ENCODE measurements around the gene RTN4RL1.

Gene RTN4RL1

DNA sequence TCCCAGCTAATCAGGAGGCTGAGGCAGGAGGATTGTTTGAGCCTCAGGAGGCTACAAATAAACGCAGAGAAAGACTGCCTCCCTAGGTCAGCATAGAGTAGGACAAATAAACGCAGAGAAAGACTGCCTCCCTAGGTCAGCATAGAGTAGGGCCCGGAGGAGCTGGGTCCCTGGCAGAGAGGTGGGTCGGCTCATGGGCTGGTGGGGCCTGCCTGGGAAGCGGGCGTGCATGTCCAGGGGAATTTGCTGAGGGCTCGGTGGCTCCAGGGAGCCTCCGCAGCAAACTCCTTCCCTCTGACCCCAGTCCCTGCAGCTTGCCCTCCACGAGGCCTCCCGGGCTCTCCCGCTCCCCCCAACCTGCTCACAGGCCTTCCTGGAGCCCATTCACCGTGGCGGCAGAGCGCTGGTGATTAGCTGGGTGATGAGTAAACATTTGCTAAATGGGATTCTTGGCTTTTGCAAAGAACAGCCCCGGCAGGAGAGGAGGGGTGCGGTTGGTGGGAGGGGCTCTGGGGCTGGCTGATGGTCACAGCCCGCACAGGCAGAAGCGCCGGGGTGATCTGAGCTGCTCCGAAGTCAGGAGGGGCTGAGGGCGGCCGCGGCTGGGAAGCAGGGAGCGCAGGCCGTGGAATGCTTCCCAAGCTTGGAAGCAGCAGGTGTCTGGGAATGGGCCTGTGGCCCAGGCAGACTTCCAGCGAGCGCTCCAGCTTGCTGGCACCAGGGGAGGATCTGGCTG is 93.1 kb downstream of the RTN4RL1 start:
- Histone ChIP-seq H3K4me1 (ENCODE audit: control insufficient read depth, low read depth, low read length) (no peaks in the 10 kb centered on the region), H3K27ac (ENCODE audit: low read length) (no peak overlapping the region), H3K36me3 (ENCODE audit: control insufficient read depth, low read depth, low read length) (no peaks in the 10 kb centered on the region), H3K9ac (ENCODE audit: low read length) (no peak overlapping the region), H3K9me3 (ENCODE audit: control insufficient read depth, low read depth, low read length) (no peaks in the 10 kb centered on the region), H3K27me3 (ENCODE audit: control insufficient read depth, insufficient read depth, low read length) (peaks cover 6% of the 10 kb centered on the region), H3K4me3 (ENCODE audit: low read length) (no peak overlapping the region)

DNA sequence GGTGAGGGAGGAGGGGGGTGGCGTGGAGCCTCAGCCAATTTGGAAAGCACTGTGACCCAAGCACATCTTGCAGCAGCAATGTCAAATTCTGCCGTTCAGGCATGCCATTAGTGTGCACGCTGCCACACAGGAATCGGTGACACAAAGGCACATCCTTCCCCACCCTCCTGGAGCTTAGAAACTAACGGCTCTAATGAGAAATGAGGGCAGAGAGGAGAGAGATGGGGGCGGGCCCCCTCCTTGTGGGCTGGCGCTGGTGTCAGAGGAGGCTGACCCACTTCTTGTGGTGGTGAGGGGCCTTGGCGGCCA is 94.8 kb downstream of the RTN4RL1 start:
- Histone ChIP-seq H3K27me3 (ENCODE audit: control insufficient read depth, insufficient read depth, low read length) (peaks cover 6% of the 10 kb centered on the region), H3K9me3 (ENCODE audit: control insufficient read depth, low read depth, low read length) (no peaks in the 10 kb centered on the region), H3K9ac (ENCODE audit: low read length) (no peak overlapping the region), H3K27ac (ENCODE audit: low read length) (no peak overlapping the region), H3K4me1 (ENCODE audit: control insufficient read depth, low read depth, low read length) (no peaks in the 10 kb centered on the region), H3K4me3 (ENCODE audit: low read length) (no peak overlapping the region), H3K36me3 (ENCODE audit: control insufficient read depth, low read depth, low read length) (no peaks in the 10 kb centered on the region)

DNA sequence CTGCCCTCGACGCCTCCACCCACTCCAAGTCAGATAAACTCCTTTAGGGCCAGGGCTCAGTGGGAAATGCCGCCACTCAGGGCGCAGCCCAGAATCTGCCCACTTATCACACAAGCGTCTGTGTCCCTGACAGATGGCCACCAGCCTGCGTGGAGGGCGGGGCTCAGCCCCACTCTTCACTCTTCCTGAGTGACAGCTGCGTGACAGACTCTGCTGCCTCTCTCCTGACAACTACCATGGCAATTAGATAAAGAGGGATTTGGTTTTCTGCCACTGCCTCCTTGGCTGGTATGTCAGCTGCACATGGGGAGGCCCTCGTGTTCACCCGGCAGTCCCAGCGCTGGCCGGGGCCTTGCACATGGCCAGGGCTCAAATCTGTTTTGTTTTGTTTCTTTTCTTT is 96.2 kb downstream of the RTN4RL1 start:
- no peaks in the 10 kb centered on the region for H3K36me3 ChIP-seq (ENCODE audit: control insufficient read depth, low read depth, low read length)
- no peaks in the 10 kb centered on the region for H3K9me3 ChIP-seq (ENCODE audit: control insufficient read depth, low read depth, low read length)
- no peaks in the 10 kb centered on the region for H3K4me1 ChIP-seq (ENCODE audit: control insufficient read depth, low read depth, low read length)
- H3K27ac ChIP-seq (ENCODE audit: low read length): no peak overlapping the region
- no peak overlapping the region for H3K4me3 ChIP-seq (ENCODE audit: low read length)
- H3K9ac ChIP-seq (ENCODE audit: low read length): no peak overlapping the region
- peaks cover 6% of the 10 kb centered on the region for H3K27me3 ChIP-seq (ENCODE audit: control insufficient read depth, insufficient read depth, low read length)

DNA sequence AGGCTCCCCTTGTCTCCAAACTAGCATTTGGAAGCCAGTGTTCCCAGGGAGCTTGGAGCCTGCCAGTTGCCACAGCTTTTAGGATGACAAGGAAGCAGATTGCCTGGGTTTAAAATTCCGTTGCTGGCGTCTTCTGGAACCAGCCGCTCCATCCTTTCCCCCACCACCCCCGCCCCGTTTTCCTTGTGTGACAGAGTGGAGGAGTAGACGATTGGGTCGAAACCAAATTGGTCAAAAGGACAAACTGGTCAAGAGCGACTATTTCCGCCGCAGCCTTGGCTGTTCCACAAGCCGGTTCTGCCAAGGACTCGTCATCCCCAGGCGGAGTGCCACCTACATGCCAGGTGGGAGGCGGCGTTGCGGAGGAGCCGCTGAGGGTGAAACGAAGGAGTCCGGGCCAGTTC is 104.2 kb downstream of the RTN4RL1 start:
- Histone ChIP-seq H3K27me3 (ENCODE audit: control insufficient read depth, insufficient read depth, low read length) (peaks cover 10% of the 10 kb centered on the region), H3K36me3 (ENCODE audit: control insufficient read depth, low read depth, low read length) (no peaks in the 10 kb centered on the region), H3K4me1 (ENCODE audit: control insufficient read depth, low read depth, low read length) (no peaks in the 10 kb centered on the region), H3K4me3 (ENCODE audit: low read length) (no peak overlapping the region), H3K9ac (ENCODE audit: low read length) (no peak overlapping the region), H3K9me3 (ENCODE audit: control insufficient read depth, low read depth, low read length) (no peaks in the 10 kb centered on the region), H3K27ac (ENCODE audit: low read length) (no peak overlapping the region)

DNA sequence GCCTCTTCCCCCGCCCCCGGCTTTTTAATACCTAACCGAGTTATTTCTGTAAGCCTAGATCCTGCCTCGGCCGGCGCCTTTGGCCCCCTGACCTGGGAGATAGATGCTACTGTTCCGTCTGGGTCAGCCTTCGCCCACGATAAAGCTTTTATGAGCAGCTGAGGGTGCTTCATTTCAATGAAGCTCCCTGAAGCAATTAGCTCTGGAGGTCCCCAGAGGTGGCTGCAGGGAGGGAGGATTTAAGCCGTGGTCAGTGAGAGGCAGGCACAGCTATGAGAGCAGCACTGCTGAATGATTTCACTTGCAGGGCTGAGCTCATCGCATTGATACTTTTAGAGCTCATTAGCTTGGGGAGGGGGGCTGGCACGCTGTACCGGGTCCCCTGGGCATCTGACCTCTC is 105.9 kb downstream of the RTN4RL1 start:
- H3K9me3 ChIP-seq (ENCODE audit: control insufficient read depth, low read depth, low read length): no peaks in the 10 kb centered on the region
- H3K9ac ChIP-seq (ENCODE audit: low read length): no peak overlapping the region
- H3K27ac ChIP-seq (ENCODE audit: low read length): no peak overlapping the region
- peaks cover 15% of the 10 kb centered on the region for H3K27me3 ChIP-seq (ENCODE audit: control insufficient read depth, insufficient read depth, low read length)
- peaks cover 4% of the 10 kb centered on the region for H3K4me1 ChIP-seq (ENCODE audit: control insufficient read depth, low read depth, low read length)
- no peaks in the 10 kb centered on the region for H3K36me3 ChIP-seq (ENCODE audit: control insufficient read depth, low read depth, low read length)
- H3K4me3 ChIP-seq (ENCODE audit: low read length): no peak overlapping the region

DNA sequence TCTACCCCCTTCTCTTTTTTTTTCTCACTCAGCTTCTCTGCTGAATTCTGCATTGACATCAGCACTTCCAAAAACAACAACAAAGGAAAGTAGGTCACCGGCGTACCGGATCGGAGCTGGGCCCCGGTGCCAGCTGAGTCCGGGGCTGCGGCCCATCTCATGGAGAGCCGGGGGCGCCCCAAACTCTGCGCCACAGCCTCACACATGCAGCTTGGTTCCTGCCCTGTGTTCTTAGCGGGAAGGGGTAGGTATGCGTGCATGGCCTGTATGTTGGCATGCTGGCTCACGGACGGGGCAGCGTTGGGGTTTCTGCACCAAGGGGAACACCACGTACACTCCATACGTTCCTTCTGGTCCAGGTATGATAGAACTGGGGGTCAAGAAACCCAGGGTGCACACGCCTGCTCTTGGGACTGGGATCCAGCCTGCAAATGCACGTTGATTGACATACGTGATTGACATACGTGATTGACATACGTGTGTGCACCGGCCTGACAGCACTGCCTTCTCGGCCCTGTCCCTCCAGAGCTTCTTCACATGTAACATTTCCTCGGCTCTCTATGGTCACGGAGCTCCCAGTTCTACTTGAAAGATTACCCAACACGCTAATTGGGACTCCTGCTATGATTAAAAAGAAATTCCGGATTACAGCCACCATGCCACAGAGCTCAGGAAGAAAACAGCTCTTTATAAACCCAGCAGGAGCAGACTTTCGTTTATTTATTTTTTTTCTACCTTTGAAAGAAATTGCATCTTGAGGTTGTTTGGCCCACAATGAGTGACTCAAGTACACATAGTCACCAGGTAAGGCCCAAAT is 106.6 kb downstream of the RTN4RL1 start:
- Histone ChIP-seq H3K27me3 (ENCODE audit: control insufficient read depth, insufficient read depth, low read length) (peaks cover 18% of the 10 kb centered on the region), H3K27ac (ENCODE audit: low read length) (no peak overlapping the region)

DNA sequence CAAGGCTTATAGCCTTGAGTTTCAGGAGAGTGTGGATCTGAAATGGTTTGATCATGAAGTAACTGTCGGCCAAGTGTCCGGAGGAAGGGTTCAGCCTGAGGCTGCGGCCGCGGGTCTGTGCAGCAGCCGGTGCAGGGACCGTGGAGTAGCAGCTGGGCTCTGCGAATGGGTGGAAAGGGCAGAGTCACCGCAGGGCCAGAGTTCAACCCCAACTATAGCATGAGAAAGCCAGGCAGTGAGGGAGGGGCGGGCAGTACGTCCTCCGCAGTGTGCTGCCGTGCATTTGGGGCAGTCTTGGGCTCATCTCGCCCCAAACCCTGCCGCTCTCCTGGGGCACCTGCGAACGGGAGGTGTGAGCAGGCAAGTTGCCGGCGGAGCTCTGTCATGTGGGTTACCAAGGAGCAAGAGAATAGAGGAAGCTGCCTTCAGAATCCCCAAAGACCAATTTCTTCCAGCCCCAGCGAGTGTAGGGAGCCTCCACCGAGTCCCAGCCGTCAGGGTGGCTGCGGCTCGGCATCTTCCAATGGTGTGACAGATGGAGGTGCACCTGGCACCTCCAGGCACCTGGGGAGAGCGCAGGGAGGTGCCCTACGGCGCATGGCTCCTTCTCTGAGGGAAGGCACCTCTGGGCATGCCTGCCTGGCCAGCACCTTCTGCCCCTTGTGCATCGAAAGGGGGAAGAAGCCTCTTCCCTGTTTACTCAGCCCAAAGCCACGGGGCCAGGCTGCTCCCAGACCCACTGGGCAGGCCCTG is 108.0 kb downstream of the RTN4RL1 start:
- H3K27me3 ChIP-seq (ENCODE audit: control insufficient read depth, insufficient read depth, low read length): peaks cover 32% of the 10 kb centered on the region
- peaks cover 4% of the 10 kb centered on the region for H3K4me1 ChIP-seq (ENCODE audit: control insufficient read depth, low read depth, low read length)
- H3K4me3 ChIP-seq (ENCODE audit: low read length): no peak overlapping the region

More for the DNA sequence above, 106.6 kb downstream of the RTN4RL1 start:
- Histone ChIP-seq H3K4me1 (ENCODE audit: control insufficient read depth, low read depth, low read length) (peaks cover 4% of the 10 kb centered on the region), H3K9me3 (ENCODE audit: control insufficient read depth, low read depth, low read length) (no peaks in the 10 kb centered on the region), H3K36me3 (ENCODE audit: control insufficient read depth, low read depth, low read length) (no peaks in the 10 kb centered on the region), H3K4me3 (ENCODE audit: low read length) (no peak overlapping the region), H3K9ac (ENCODE audit: low read length) (no peak overlapping the region)

DNA sequence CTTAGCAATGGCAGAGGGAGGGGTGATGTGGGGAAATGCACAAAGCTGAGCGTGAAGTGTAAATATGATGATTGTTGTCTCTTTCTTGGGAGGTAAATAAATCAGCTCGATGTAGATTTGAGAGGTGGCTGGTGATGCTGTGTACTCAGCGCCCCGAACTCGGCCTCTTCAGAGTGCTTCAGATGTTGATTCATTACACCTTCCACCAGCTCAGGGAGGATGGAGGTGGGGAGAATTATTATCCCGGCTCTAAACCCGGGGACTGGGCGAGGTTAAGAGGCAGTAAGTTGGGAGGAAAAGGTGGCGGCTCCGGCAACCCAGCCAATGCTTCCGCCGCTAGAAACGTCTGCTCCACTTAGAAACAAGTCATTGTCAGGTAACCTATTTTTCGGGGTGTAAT is 108.8 kb downstream of the RTN4RL1 start:
- H3K27me3 ChIP-seq (ENCODE audit: control insufficient read depth, insufficient read depth, low read length): peaks cover 40% of the 10 kb centered on the region
- peaks cover 4% of the 10 kb centered on the region for H3K4me1 ChIP-seq (ENCODE audit: control insufficient read depth, low read depth, low read length)
- no peak overlapping the region for H3K4me3 ChIP-seq (ENCODE audit: low read length)
- H3K27ac ChIP-seq (ENCODE audit: low read length): no peak overlapping the region
- no peaks in the 10 kb centered on the region for H3K36me3 ChIP-seq (ENCODE audit: control insufficient read depth, low read depth, low read length)
- no peak overlapping the region for H3K9ac ChIP-seq (ENCODE audit: low read length)
- H3K9me3 ChIP-seq (ENCODE audit: control insufficient read depth, low read depth, low read length): no peaks in the 10 kb centered on the region

More for the DNA sequence above, 108.0 kb downstream of the RTN4RL1 start:
- no peak overlapping the region for H3K27ac ChIP-seq (ENCODE audit: low read length)
- no peaks in the 10 kb centered on the region for H3K36me3 ChIP-seq (ENCODE audit: control insufficient read depth, low read depth, low read length)
- H3K9ac ChIP-seq (ENCODE audit: low read length): no peak overlapping the region
- no peaks in the 10 kb centered on the region for H3K9me3 ChIP-seq (ENCODE audit: control insufficient read depth, low read depth, low read length)

DNA sequence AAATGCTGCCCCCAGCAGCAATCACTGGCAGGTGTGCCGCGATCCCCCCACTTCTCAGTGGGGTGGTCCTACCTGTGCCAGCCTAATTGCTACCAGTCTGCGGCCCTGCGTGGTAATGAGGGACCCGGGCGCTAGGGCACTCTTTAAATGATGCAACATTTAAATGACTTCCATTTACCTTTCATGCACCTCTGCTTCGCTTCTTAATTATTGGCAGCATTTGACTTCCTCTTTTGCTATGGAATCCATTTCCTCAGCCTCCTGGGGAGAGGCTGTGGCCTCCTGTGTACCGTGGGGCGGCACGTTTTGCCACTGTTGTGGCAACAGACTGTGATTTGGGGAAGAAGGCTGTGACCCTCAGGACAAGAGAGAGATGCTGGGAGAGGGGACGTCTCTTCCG is 109.2 kb downstream of the RTN4RL1 start:
- Histone ChIP-seq H3K36me3 (ENCODE audit: control insufficient read depth, low read depth, low read length) (no peaks in the 10 kb centered on the region), H3K9ac (ENCODE audit: low read length) (no peak overlapping the region)

DNA sequence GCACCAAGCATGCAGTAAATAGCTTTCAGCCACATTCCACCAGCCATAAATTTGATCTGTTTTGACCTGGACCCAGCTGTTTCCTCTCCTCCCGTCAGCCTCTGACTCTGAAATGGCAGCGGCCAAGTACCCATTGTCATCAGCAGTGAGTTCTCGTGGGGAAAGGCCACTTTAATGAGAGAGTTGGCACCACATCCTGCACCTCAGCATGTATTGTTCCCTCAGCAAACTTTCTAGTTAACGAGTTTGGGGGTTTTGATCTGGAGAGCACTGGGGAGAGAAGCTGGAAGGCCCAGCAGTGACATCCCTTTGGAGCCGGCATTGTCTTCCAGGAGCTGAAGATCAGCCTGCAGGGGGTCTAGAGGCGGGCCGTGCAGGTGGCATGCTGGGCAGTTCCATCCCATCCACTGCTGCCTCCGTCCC is 110.5 kb downstream of the RTN4RL1 start:
- no peaks in the 10 kb centered on the region for H3K9me3 ChIP-seq (ENCODE audit: control insufficient read depth, low read depth, low read length)
- H3K4me3 ChIP-seq (ENCODE audit: low read length): no peak overlapping the region
- no peak overlapping the region for H3K27ac ChIP-seq (ENCODE audit: low read length)
- no peaks in the 10 kb centered on the region for H3K36me3 ChIP-seq (ENCODE audit: control insufficient read depth, low read depth, low read length)
- H3K4me1 ChIP-seq (ENCODE audit: control insufficient read depth, low read depth, low read length): peaks cover 4% of the 10 kb centered on the region
- no peak overlapping the region for H3K9ac ChIP-seq (ENCODE audit: low read length)
- H3K27me3 ChIP-seq (ENCODE audit: control insufficient read depth, insufficient read depth, low read length): peaks cover 56% of the 10 kb centered on the region

More for the DNA sequence above, 109.2 kb downstream of the RTN4RL1 start:
- Histone ChIP-seq H3K27ac (ENCODE audit: low read length) (no peak overlapping the region), H3K27me3 (ENCODE audit: control insufficient read depth, insufficient read depth, low read length) (peaks cover 45% of the 10 kb centered on the region), H3K4me1 (ENCODE audit: control insufficient read depth, low read depth, low read length) (peaks cover 4% of the 10 kb centered on the region), H3K4me3 (ENCODE audit: low read length) (no peak overlapping the region), H3K9me3 (ENCODE audit: control insufficient read depth, low read depth, low read length) (no peaks in the 10 kb centered on the region)

DNA sequence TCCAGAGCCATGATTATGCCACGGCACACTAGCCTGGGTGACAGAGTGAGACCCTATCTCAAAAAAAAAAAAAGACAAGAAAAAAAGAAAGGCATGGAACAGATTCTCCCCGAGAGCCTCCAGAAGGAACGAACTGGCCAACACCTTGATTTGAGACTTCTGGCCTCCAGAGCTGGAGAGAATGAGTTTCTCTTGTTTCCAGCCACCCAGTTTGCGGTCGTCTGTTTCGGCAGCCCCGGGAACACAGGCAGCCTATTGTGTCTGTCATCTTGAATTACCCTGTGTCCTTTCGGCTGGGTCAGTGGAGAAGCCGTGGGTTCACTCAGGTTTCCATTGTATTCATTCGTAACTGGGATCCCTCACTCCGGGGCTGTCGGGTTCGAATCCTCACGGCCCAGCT is 111.4 kb downstream of the RTN4RL1 start:
- H3K4me3 ChIP-seq (ENCODE audit: low read length): no peak overlapping the region
- H3K9ac ChIP-seq (ENCODE audit: low read length): no peak overlapping the region
- no peaks in the 10 kb centered on the region for H3K36me3 ChIP-seq (ENCODE audit: control insufficient read depth, low read depth, low read length)
- H3K4me1 ChIP-seq (ENCODE audit: control insufficient read depth, low read depth, low read length): peaks cover 7% of the 10 kb centered on the region
- H3K27ac ChIP-seq (ENCODE audit: low read length): no peak overlapping the region
- peaks cover 66% of the 10 kb centered on the region for H3K27me3 ChIP-seq (ENCODE audit: control insufficient read depth, insufficient read depth, low read length)
- no peaks in the 10 kb centered on the region for H3K9me3 ChIP-seq (ENCODE audit: control insufficient read depth, low read depth, low read length)
